Lower lobe of right lung (tissue), 2 donors: Measurements from ENCODE around the gene CCM2. TPM values are rescaled to one million over a fixed set of nuclear protein-coding genes. Genes with fewer than 3 reads are reported as not detected.
"Not testable (repeated sequence)": the region's sequence is repeated elsewhere in the genome, so short reads cannot be mapped to it uniquely, and the experiment has no call there.

Source experiments
- ATAC-seq, 2 donors: fragments of 200-7000 bp; cut with Tn5 transposase; one replicate each; pipeline ENCODE4 v1.9.1; 2020 to 2022; ENCODE audit warnings: mild to moderate bottlenecking in 2 of 2, moderate library complexity in 2 of 2
- DNase-seq: peaks from one replicate; pipeline ENCODE4 v3.0.0-alpha.2; 2020
- H3K27ac ChIP-seq: fragments of 200-600 bp; one replicate; pipeline ENCODE4 v1.8.0; 2022
- H3K27me3 ChIP-seq: fragments of 200-600 bp; one replicate; pipeline ENCODE4 v1.8.0; 2022; ENCODE audit warnings: low read depth
- H3K36me3 ChIP-seq: fragments of 200-600 bp; one replicate; pipeline ENCODE4 v1.8.0; 2022; ENCODE audit warnings: mild to moderate bottlenecking
- H3K4me1 ChIP-seq: fragments of 200-600 bp; one replicate; pipeline ENCODE4 v1.8.0; 2022
- H3K4me3 ChIP-seq: fragments of 200-600 bp; one replicate; pipeline ENCODE4 v1.8.0; 2022; ENCODE audit warnings: mild to moderate bottlenecking
- H3K9me3 ChIP-seq: fragments of 200-600 bp; one replicate; pipeline ENCODE4 v1.8.0; 2022
- intact Hi-C: fragments of 100-400 bp; cut with DNase I; formaldehyde crosslinking; loops from one replicate; pipeline ENCODE4 v1.11.0; 2022
- total RNA-seq: library from RNA; stranded (reverse); fragmentation: NEBNext Ultra II Directional; extraction: Animal tissue kit (Norgen Biotek cat#: 25700); gene quantifications from one replicate; pipeline ENCODE4 v1.2.1, GENCODE V29; 2021
- TF ChIP-seq, protein P1 (sequence below): fragments of 200-600 bp; IDR thresholded peaks from one replicate; pipeline ENCODE4 v1.8.0; 2022; ENCODE audit warnings: antibody characterized with exemption, mild to moderate bottlenecking
- donor health status: DM: no; HTN: yes; CAD: no; lungs with severe emphysema.

CCM2 gene
- total RNA-seq, 1 donor from 2014 or later, result 45.7 TPM

DNA sequence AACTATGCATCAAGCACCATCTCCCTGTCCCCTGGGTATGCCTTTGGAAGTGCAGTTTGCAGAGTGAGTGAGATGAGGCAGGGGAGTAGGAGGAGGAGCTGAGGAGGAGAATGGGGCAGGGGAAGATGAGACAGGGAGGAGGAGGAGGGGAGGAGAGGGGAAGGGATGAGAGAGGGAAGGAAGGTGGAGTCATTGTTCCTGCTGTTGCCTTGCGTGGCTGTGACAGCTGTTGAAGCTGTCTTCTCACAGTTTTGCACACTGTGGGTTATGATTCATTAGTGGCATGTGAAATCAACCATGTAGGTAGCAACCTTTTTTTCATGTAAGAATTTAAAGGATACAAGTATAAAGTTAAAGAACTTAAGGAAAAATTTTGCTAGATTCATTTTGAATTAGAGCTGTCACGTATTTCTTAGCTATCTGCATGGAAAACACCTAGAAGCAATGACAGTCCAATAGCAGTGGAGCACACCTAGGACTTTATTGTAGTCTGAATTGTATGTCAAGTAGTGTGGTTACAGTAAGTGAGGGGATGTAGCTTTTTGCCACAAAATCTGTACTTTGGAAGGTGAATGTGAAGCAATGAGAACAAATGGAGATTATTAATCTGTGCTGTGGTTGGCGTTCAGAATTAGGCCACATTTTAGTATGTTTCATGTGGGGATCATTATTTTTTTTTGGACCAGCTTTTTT, 21.7 kb downstream of the CCM2 start:
- H3K36me3 ChIP-seq, result peaks cover 1% of the 10 kb centered on the region
- H3K4me3 ChIP-seq, result no peak overlapping the region
- H3K27me3 ChIP-seq, result no peaks in the 10 kb centered on the region
- no peak for DNase-seq
- TF ChIP-seq, protein P1, sequence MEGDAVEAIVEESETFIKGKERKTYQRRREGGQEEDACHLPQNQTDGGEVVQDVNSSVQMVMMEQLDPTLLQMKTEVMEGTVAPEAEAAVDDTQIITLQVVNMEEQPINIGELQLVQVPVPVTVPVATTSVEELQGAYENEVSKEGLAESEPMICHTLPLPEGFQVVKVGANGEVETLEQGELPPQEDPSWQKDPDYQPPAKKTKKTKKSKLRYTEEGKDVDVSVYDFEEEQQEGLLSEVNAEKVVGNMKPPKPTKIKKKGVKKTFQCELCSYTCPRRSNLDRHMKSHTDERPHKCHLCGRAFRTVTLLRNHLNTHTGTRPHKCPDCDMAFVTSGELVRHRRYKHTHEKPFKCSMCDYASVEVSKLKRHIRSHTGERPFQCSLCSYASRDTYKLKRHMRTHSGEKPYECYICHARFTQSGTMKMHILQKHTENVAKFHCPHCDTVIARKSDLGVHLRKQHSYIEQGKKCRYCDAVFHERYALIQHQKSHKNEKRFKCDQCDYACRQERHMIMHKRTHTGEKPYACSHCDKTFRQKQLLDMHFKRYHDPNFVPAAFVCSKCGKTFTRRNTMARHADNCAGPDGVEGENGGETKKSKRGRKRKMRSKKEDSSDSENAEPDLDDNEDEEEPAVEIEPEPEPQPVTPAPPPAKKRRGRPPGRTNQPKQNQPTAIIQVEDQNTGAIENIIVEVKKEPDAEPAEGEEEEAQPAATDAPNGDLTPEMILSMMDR, result no peak
- intact Hi-C loops, result no loop called here
- H3K9me3 ChIP-seq, result no peaks in the 10 kb centered on the region
- no peak for ATAC-seq
- H3K27ac ChIP-seq, result no peak overlapping the region
- H3K4me1 ChIP-seq, result no peaks in the 10 kb centered on the region

DNA sequence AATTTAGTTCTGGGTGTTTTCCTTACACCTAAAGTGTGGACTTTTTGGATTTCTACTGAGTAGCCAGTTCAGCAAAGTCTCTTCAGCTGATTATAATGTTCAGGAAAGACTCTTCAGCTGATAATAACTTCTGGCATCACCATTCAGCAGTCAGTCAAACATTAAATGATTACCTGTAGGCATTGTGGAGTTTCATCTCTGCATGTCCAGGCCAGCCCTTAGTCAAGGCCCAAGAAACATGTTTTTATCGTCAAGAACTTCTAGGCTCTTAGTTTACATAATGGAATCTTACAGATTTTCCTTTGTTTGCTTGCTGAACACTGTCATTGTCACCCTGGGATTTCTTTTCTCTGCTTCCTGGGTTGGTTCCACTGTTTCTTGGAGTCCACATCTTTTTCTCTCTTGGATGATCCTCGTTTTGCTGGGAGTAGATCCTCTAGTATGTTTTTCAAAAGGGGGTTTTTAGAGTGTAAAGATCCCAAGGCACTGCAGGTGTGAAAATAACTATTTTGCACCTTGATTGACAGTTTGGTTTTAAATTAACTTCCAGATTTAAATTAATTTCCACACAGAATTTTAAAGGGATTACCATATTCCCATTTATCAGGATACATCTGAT, 24.2 kb downstream of the CCM2 start:
- no peaks in the 10 kb centered on the region for H3K27me3 ChIP-seq
- TF ChIP-seq, protein P1, result no peak
- intact Hi-C loops, result no loop called here
- no peak for DNase-seq
- no peak for ATAC-seq
- no peaks in the 10 kb centered on the region for H3K4me1 ChIP-seq
- H3K9me3 ChIP-seq, result no peaks in the 10 kb centered on the region
- no peak overlapping the region for H3K27ac ChIP-seq
- peaks cover 6% of the 10 kb centered on the region for H3K36me3 ChIP-seq
- no peak overlapping the region for H3K4me3 ChIP-seq

GRCh38 chr7:45025473-45025872, 25.5 kb downstream of the CCM2 start:
- ATAC-seq, H3K27me3 ChIP-seq, H3K27ac ChIP-seq, H3K4me1 ChIP-seq, H3K4me3 ChIP-seq, DNase-seq, intact Hi-C loops, H3K9me3 ChIP-seq, H3K36me3 ChIP-seq: not testable (repeated sequence)

DNA sequence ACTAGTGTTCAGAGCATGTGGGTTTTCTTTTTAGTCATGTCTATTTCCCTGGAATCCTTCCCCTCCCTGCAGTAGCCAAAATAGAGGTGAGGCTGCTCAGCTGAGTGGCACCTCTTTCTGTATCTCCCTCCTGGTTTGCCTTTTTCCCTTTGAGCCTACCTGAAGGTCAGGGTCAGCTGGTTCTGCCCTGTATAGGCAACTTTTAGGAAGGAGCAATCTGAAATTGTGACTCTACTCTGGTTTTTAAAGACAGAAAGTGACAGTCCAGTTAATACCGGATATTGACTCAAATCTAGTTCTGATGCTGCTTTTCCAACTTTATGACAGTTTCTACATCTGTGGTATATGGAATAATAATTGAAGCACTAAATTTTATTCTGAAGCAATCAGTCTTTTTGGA, 26.0 kb downstream of the CCM2 start:
- TF ChIP-seq, protein P1, result no peak
- Histone ChIP-seq H3K4me3 (no peak overlapping the region), H3K27me3 (no peaks in the 10 kb centered on the region), H3K4me1 (no peaks in the 10 kb centered on the region), H3K9me3 (no peaks in the 10 kb centered on the region), H3K36me3 (peaks cover 6% of the 10 kb centered on the region), H3K27ac (no peak overlapping the region)
- intact Hi-C loops, result no loop called here
- no peak for DNase-seq
- ATAC-seq, result no peak

DNA sequence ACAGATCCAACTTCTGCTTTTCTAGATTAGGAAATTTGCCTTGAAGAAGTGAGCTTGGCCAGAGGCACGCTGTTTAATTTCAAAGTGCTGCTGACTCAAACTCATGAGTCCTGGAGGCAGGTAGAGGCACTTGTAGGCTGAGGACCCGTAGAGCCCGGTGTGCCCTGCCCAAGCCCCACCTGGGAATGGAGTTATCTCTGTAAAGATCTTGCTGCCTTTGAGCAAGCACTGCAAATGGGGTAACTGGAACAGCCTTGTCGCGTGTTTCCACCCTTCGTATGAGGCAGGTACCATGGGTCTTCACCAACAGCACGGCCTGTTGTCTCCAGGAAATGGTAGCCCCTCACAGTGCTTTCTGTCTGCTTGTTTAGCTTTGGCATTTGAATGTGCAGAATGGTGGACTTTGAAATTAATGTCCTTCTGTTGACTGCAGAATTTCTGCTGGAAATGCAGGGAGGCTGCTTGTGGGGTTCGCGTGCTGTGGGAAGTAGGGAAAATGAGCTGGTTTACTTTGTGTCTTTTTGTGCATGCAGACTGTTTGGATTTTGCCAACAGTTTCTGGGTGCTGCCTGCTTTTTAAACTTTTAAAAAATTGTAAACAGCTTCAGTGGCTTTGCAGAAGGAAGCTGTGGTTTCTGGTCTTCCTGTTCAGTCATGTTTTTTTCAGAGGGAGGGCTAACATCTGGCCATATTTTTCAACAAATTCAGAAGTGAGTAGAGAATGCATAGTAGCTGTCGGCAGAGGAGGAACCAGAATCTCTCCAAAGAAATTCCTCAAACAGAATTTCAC, 27.2 kb downstream of the CCM2 start:
- Histone ChIP-seq H3K36me3 (peaks cover 6% of the 10 kb centered on the region), H3K9me3 (no peaks in the 10 kb centered on the region), H3K27me3 (no peaks in the 10 kb centered on the region), H3K4me3 (peak overlapping the region; percentile 50), H3K27ac (peak overlapping the region; percentile 81), H3K4me1 (no peaks in the 10 kb centered on the region)
- TF ChIP-seq, protein P1, result no peak
- no peak for DNase-seq
- peak; percentile 60 to 73 for ATAC-seq
- intact Hi-C loops, result no loop called here

DNA sequence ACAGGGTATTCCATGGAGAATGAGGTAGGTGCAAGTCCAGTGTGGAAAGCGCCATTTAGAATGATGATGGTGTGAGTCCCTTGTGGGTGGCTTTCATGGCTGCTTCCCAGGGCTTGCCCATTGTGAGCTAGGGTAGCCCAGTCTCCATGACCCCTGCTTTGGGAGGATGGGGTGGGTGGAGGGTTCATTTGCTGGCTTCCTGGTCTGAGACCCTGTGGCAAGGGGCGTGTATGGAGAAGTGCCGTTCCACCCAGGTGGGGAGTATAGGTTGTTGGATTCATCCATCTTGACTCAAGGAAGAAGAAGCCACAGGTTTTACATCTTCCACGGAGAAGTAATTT, 27.7 kb downstream of the CCM2 start:
- DNase-seq (no peak), ATAC-seq (peak; percentile 29 to 36)
- peak overlapping the region; percentile 81 for H3K27ac ChIP-seq
- no peaks in the 10 kb centered on the region for H3K27me3 ChIP-seq
- intact Hi-C loops, result no loop called here
- TF ChIP-seq, protein P1, result no peak
- peaks cover 6% of the 10 kb centered on the region for H3K36me3 ChIP-seq
- peak overlapping the region; percentile 50 for H3K4me3 ChIP-seq
- no peaks in the 10 kb centered on the region for H3K9me3 ChIP-seq
- no peaks in the 10 kb centered on the region for H3K4me1 ChIP-seq
